Left renal cortex interstitium (tissue), 4 donors: ENCODE measurements around the gene PLEKHA5. TPM values are rescaled to one million over a fixed set of nuclear protein-coding genes. Genes with fewer than 3 reads are reported as not detected.
"Not testable (repeated sequence)": the region's sequence is repeated elsewhere in the genome, so short reads cannot be mapped to it uniquely, and the experiment has no call there.

Source experiments
- DNase-seq, 4 donors: peaks; one replicate each; pipeline ENCODE4 v3.0.0-alpha.2; 2013; ENCODE audit warnings: low read depth in 4 of 4, low spot score in 2 of 4, missing footprints in 1 of 4
- polyA plus RNA-seq, 4 donors: library from polyadenylated mRNA; unstranded; fragments of 120-200 nt; gene quantifications; one replicate each; pipeline ENCODE4 v1.2.1, GENCODE V29; 2013; ENCODE audit not compliant: insufficient read length in 4 of 4

The PLEKHA5 gene
- polyA plus RNA-seq, 4 donors = 83.3 to 114 (median 93.5) TPM

- DNase-seq = peak in 1 of 4 donors; percentile 35
These were observed 260.6 kb downstream of the PLEKHA5 start for GRCh38 chr12:19390051-19390598.

- DNase-seq = not testable (repeated sequence)
These were observed 263.1 kb downstream of the PLEKHA5 start for GRCh38 chr12:19392644-19393043.

- no peak for DNase-seq
These were observed 264.9 kb downstream of the PLEKHA5 start for GRCh38 chr12:19394385-19394784.

- DNase-seq = no peak
These were observed 268.0 kb downstream of the PLEKHA5 start for GRCh38 chr12:19397534-19397933.

- DNase-seq = no peak
These were observed 269.1 kb downstream of the PLEKHA5 start for GRCh38 chr12:19398376-19399363.

- not testable (repeated sequence) for DNase-seq
These were observed 271.2 kb downstream of the PLEKHA5 start for GRCh38 chr12:19400649-19401285.

GRCh38 chr12:19402211-19402610, 272.7 kb downstream of the PLEKHA5 start:
- DNase-seq = no peak

GRCh38 chr12:19402743-19403431, 273.4 kb downstream of the PLEKHA5 start:
- DNase-seq = no peak

GRCh38 chr12:19404242-19404880, 274.8 kb downstream of the PLEKHA5 start:
- DNase-seq = no peak

- DNase-seq = no peak
These were observed 279.8 kb downstream of the PLEKHA5 start for GRCh38 chr12:19409376-19409775.

GRCh38 chr12:19410211-19410610, 280.7 kb downstream of the PLEKHA5 start:
- DNase-seq = no peak

GRCh38 chr12:19410629-19411185, 281.2 kb downstream of the PLEKHA5 start:
- DNase-seq = no peak

GRCh38 chr12:19411234-19412204, 282.0 kb downstream of the PLEKHA5 start:
- no peak for DNase-seq

- DNase-seq = no peak
These were observed 283.3 kb downstream of the PLEKHA5 start for GRCh38 chr12:19412844-19413243.

GRCh38 chr12:19413582-19413981, 284.0 kb downstream of the PLEKHA5 start:
- not testable (repeated sequence) for DNase-seq

GRCh38 chr12:19415563-19415962, 286.0 kb downstream of the PLEKHA5 start:
- no peak for DNase-seq

GRCh38 chr12:19419086-19419485, 289.6 kb downstream of the PLEKHA5 start:
- no peak for DNase-seq

GRCh38 chr12:19421503-19422282, 292.2 kb downstream of the PLEKHA5 start:
- no peak for DNase-seq
